Measurements from ENCODE around the gene AHCY. TPM values are rescaled to one million over a fixed set of nuclear protein-coding genes. Genes with fewer than 3 reads are reported as not detected.

Gene AHCY
- total RNA-seq, 1 experiment from 2014 or later, result 401 TPM

GRCh38 chr20:34283844-34284243 is 19.3 kb downstream of the AHCY start (continued):
- TF ChIP-seq ARID4B (CRISPR knock-in tag; IDR thresholded peaks at IDR 0.05; ENCODE audit: borderline replicate concordance), result no peak
- no peak for TF ChIP-seq TEAD1 (CRISPR knock-in tag; IDR thresholded peaks at IDR 0.05)
- no peak for TF ChIP-seq ZNF281 (CRISPR knock-in tag; IDR thresholded peaks at IDR 0.05)
- TF ChIP-seq MLX (CRISPR knock-in tag; IDR thresholded peaks at IDR 0.05), result no peak

GRCh38 chr20:34282041-34282440 is 21.1 kb downstream of the AHCY start:
- ATAC-seq, result no peak

More at GRCh38 chr20:34282041-34282440, 21.1 kb downstream of the AHCY start:
- DNase-seq (ENCODE audit: low spot score), result no peak
- ChIA-PET POLR2A (no interaction called here), CTCF (interaction anchor here (0.9 kb wide), 1 partner anchor 241 kb away, joined by 3 read pairs; no protein-coding TSS in a partner anchor)
- H3K36me3 Mint-ChIP-seq, result peaks cover 83% of the 10 kb centered on the region
- no peaks in the 10 kb centered on the region for H3K9me3 Mint-ChIP-seq
- no peak overlapping the region for H3K27ac Mint-ChIP-seq
- H3K27me3 Mint-ChIP-seq (ENCODE audit: low read depth), result no peaks in the 10 kb centered on the region
- TF ChIP-seq E2F4 (CRISPR knock-in tag; IDR thresholded peaks at IDR 0.05; ENCODE audit: borderline replicate concordance, low read depth) (no peak), TEAD4 (CRISPR knock-in tag; IDR thresholded peaks at IDR 0.05) (no peak), CTCF (IDR thresholded peaks at IDR 0.05) (no peak), KAT7 (CRISPR knock-in tag; IDR thresholded peaks at IDR 0.05; ENCODE audit: borderline replicate concordance) (no peak), GRHL2 (CRISPR knock-in tag; IDR thresholded peaks at IDR 0.05; ENCODE audit: insufficient replicate concordance, severe bottlenecking) (no peak), NFE2L1 (CRISPR knock-in tag; IDR thresholded peaks at IDR 0.05) (no peak), GTF2I (CRISPR knock-in tag; conservative IDR thresholded peaks at IDR 0.05) (no peak), CBFB (CRISPR knock-in tag; IDR thresholded peaks at IDR 0.05; ENCODE audit: low read depth) (no peak)
- H3K4me1 Mint-ChIP-seq, result no peaks in the 10 kb centered on the region
- H3K4me3 Mint-ChIP-seq, result no peak overlapping the region
